Activated CD8-positive, alpha-beta memory T cell treated with anti-CD3 and anti-CD28 coated beads, Interleukin-2, amount 50 U/mL, for 1 hour (primary cell): ENCODE data around the gene MAU2.
"Not testable (repeated sequence)": the region's sequence is repeated elsewhere in the genome, so short reads cannot be mapped to it uniquely, and the experiment has no call there.

Experiments
- DNase-seq: peaks from one replicate; pipeline ENCODE4 v3.0.0-alpha.2; 2020; ENCODE audit errors: extremely low read depth

Gene MAU2

GRCh38 chr19:19345970-19346369, 25.3 kb downstream of the MAU2 start:
- no peak for DNase-seq

GRCh38 chr19:19347401-19348110, 26.9 kb downstream of the MAU2 start:
- DNase-seq, result no peak

- no peak for DNase-seq
These were observed 27.6 kb downstream of the MAU2 start for GRCh38 chr19:19348266-19348665.

GRCh38 chr19:19349365-19349764, 28.7 kb downstream of the MAU2 start:
- no peak for DNase-seq

- not testable (repeated sequence) for DNase-seq
These were observed 30.1 kb downstream of the MAU2 start for GRCh38 chr19:19350756-19351155.

GRCh38 chr19:19352823-19353222, 32.2 kb downstream of the MAU2 start:
- no peak for DNase-seq

GRCh38 chr19:19354007-19354406, 33.4 kb downstream of the MAU2 start:
- no peak for DNase-seq

GRCh38 chr19:19354932-19355331, 34.3 kb downstream of the MAU2 start:
- no peak for DNase-seq

- DNase-seq, result no peak
These were observed 35.0 kb downstream of the MAU2 start for GRCh38 chr19:19355606-19356139.

- no peak for DNase-seq
These were observed 35.9 kb downstream of the MAU2 start for GRCh38 chr19:19356500-19356899.

GRCh38 chr19:19356901-19357566, 36.4 kb downstream of the MAU2 start:
- no peak for DNase-seq

- peak; percentile 34 for DNase-seq
These were observed 40.5 kb downstream of the MAU2 start for GRCh38 chr19:19361075-19361594.

- no peak for DNase-seq
These were observed 41.4 kb downstream of the MAU2 start for GRCh38 chr19:19362075-19362474.

- DNase-seq, result no peak
These were observed 46.1 kb downstream of the MAU2 start for GRCh38 chr19:19366434-19367396.

GRCh38 chr19:19368087-19368486, 47.5 kb downstream of the MAU2 start:
- DNase-seq, result no peak

GRCh38 chr19:19371059-19371458, 50.4 kb downstream of the MAU2 start:
- DNase-seq, result no peak

- no peak for DNase-seq
These were observed 52.2 kb downstream of the MAU2 start for GRCh38 chr19:19372656-19373416.

- no peak for DNase-seq
These were observed 58.9 kb downstream of the MAU2 start for GRCh38 chr19:19379527-19379926.

- DNase-seq, result not testable (repeated sequence)
These were observed 59.7 kb downstream of the MAU2 start for GRCh38 chr19:19380316-19380715.

- no peak for DNase-seq
These were observed 60.6 kb downstream of the MAU2 start for GRCh38 chr19:19381007-19381926.
